ENCODE data around the gene NPY4R2. TPM values are rescaled to one million over a fixed set of nuclear protein-coding genes. Genes with fewer than 3 reads are reported as not detected.
"Not testable (repeated sequence)": the region's sequence is repeated elsewhere in the genome, so short reads cannot be mapped to it uniquely, and the experiment has no call there.

The NPY4R2 gene
- total and polyA plus RNA-seq, 2 donors (not counting 3 experiments of a cell fraction or from before 2014, with no cell fraction given), result not detected

DNA sequence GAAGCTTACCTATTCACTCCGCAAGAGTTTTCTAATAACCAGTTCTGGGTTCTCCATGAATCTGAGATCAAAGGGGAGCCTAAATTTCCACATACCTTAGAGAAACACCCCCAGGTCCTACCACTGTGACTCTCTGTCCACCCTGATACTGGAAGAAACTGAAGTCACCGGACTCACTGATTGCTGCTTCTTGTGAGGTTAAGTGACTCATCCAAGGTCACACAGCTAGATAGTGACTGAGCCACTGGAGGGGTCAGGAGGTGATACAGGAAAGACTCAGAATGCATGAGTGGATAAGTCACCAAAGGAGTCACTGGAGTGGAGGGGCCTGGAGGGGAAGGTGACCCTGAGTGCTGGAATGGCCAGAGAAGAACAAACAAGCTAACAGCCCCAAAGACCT is 9.8 kb downstream of the NPY4R2 start:
- intact Hi-C loops (cut with micrococcal nuclease); H2AFZ ChIP-seq (ENCODE audit: low read depth, low read length); H3K4me3 ChIP-seq (replicated peaks in 1 of 3; ENCODE audit: insufficient read depth in 1 of 3, low read depth in 1 of 3, low read length in 3 of 3); BruUV-seq (replicated peaks); POLR2A ChIA-PET; FAIRE-seq; H3K27ac ChIP-seq (ENCODE audit: insufficient read depth, low read depth, low read length); dilution Hi-C loops (cut with MboI; ENCODE audit: extremely low pct_ligation_motif_present, low sequenced_read_pairs); H3K36me3 ChIP-seq (ENCODE audit: control insufficient read depth in 2 of 2, extremely low read depth in 1 of 2, insufficient read depth in 2 of 2, low read length in 2 of 2); CTCF ChIA-PET; DNase-seq (ENCODE audit: low read depth, low spot score); H3K9me3 ChIP-seq (replicated peaks; ENCODE audit: control insufficient read depth, insufficient read depth, low read length); H3K4me2 ChIP-seq (ENCODE audit: insufficient read depth, low read length); H3K79me2 ChIP-seq (ENCODE audit: control insufficient read depth, insufficient read depth, low read length); H4K20me1 ChIP-seq (replicated peaks; ENCODE audit: control insufficient read depth, extremely low read depth, insufficient read depth, low read length); H3K4me1 ChIP-seq (ENCODE audit: control insufficient read depth, extremely low read depth, insufficient read depth, low read length); H3K9me1 ChIP-seq (replicated peaks; ENCODE audit: control insufficient read depth, extremely low read depth, insufficient read depth, low read length); H3K27me3 ChIP-seq (ENCODE audit: control insufficient read depth in 2 of 2, insufficient read depth in 2 of 2, low read length in 2 of 2); H3K9ac ChIP-seq (replicated peaks; ENCODE audit: extremely low read depth, insufficient read depth, low read length): not testable (repeated sequence)

DNA sequence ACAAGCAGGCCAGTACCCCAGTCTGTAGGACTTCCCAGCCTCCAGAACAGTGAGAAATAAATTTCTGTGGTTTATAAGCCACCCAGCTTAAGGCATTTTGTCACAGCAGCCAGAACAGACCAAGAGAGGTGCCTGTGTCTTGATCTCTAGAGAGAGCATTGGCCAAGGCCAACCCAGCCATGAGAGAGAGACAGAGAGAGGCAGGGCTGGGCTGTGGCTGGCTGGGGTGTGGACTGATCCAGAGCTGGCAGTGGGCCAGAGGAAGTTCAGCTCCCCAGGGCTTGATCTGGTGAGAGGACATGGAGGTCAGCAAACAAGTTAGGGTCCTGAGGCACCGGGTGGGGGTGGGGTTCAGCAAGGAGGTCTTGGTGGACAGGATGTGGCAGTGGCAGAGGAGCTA is 14.4 kb downstream of the NPY4R2 start:
- H3K4me1 ChIP-seq (ENCODE audit: control insufficient read depth, extremely low read depth, insufficient read depth, low read length); H3K27ac ChIP-seq (ENCODE audit: insufficient read depth, low read depth, low read length); POLR2A ChIA-PET; H3K4me2 ChIP-seq (ENCODE audit: insufficient read depth, low read length); DNase-seq (ENCODE audit: low read depth, low spot score); H3K9me3 ChIP-seq (replicated peaks; ENCODE audit: control insufficient read depth, insufficient read depth, low read length); BruUV-seq (replicated peaks); FAIRE-seq; dilution Hi-C loops (cut with MboI; ENCODE audit: extremely low pct_ligation_motif_present, low sequenced_read_pairs); H3K27me3 ChIP-seq (ENCODE audit: control insufficient read depth in 2 of 2, insufficient read depth in 2 of 2, low read length in 2 of 2); H3K36me3 ChIP-seq (ENCODE audit: control insufficient read depth in 2 of 2, extremely low read depth in 1 of 2, insufficient read depth in 2 of 2, low read length in 2 of 2); H3K9ac ChIP-seq (replicated peaks; ENCODE audit: extremely low read depth, insufficient read depth, low read length); intact Hi-C loops (cut with micrococcal nuclease); H3K4me3 ChIP-seq (replicated peaks in 1 of 3; ENCODE audit: insufficient read depth in 1 of 3, low read depth in 1 of 3, low read length in 3 of 3); H3K79me2 ChIP-seq (ENCODE audit: control insufficient read depth, insufficient read depth, low read length); CTCF ChIA-PET; H3K9me1 ChIP-seq (replicated peaks; ENCODE audit: control insufficient read depth, extremely low read depth, insufficient read depth, low read length); H2AFZ ChIP-seq (ENCODE audit: low read depth, low read length); H4K20me1 ChIP-seq (replicated peaks; ENCODE audit: control insufficient read depth, extremely low read depth, insufficient read depth, low read length): not testable (repeated sequence)

DNA sequence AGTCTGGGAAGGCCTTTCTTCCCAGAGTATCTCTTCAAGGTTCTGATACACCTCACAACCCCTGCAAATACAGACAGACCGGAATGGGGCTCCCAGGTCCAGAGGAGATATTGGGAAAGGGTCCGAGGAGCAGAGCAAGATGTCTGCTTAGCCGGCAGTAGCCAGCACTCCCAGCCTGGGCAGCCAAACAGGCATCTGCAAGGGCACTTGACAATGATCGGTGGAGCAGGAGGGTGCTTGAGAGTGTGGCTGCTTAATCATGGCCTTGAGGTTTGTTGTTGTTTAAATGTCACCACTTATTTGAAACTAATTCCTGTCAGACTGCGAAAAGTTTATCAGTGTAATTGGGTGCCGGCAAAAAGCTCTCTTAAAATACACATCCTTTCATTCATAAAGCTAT is 15.0 kb downstream of the NPY4R2 start:
- H3K27ac ChIP-seq (ENCODE audit: insufficient read depth, low read depth, low read length); H3K9me1 ChIP-seq (replicated peaks; ENCODE audit: control insufficient read depth, extremely low read depth, insufficient read depth, low read length); H3K79me2 ChIP-seq (ENCODE audit: control insufficient read depth, insufficient read depth, low read length); dilution Hi-C loops (cut with MboI; ENCODE audit: extremely low pct_ligation_motif_present, low sequenced_read_pairs); CTCF ChIA-PET; H3K4me3 ChIP-seq (replicated peaks in 1 of 3; ENCODE audit: insufficient read depth in 1 of 3, low read depth in 1 of 3, low read length in 3 of 3); H3K9me3 ChIP-seq (replicated peaks; ENCODE audit: control insufficient read depth, insufficient read depth, low read length); BruUV-seq (replicated peaks); H3K4me1 ChIP-seq (ENCODE audit: control insufficient read depth, extremely low read depth, insufficient read depth, low read length); DNase-seq (ENCODE audit: low read depth, low spot score); H2AFZ ChIP-seq (ENCODE audit: low read depth, low read length); POLR2A ChIA-PET; H3K9ac ChIP-seq (replicated peaks; ENCODE audit: extremely low read depth, insufficient read depth, low read length); H3K27me3 ChIP-seq (ENCODE audit: control insufficient read depth in 2 of 2, insufficient read depth in 2 of 2, low read length in 2 of 2); H4K20me1 ChIP-seq (replicated peaks; ENCODE audit: control insufficient read depth, extremely low read depth, insufficient read depth, low read length); intact Hi-C loops (cut with micrococcal nuclease); H3K36me3 ChIP-seq (ENCODE audit: control insufficient read depth in 2 of 2, extremely low read depth in 1 of 2, insufficient read depth in 2 of 2, low read length in 2 of 2); H3K4me2 ChIP-seq (ENCODE audit: insufficient read depth, low read length); FAIRE-seq: not testable (repeated sequence)

DNA sequence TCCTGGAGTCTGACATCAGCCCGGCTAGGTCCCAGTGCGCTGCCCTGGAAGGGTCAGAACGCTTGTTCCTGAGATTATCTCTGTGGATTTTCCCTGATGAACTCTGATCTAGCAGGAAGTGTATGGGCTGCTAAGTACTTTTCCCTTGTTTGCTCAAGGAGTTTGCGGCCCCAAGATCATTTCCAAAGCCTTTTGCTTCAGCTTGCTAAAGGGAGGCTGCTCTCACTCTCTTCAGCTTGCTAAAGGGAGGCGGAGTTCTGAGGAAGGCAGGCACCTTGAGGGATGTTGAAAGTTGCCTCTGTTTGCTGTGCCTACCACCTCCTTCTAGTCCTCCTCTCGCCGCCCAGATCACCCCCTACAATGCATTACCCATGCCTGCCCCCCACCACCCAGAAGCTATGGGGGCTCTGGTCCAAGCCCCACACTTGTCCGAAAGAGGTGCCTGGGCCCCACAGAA is 18.3 kb downstream of the NPY4R2 start:
- intact Hi-C loops (cut with micrococcal nuclease); H3K9me1 ChIP-seq (replicated peaks; ENCODE audit: control insufficient read depth, extremely low read depth, insufficient read depth, low read length); H3K4me3 ChIP-seq (replicated peaks in 1 of 3; ENCODE audit: insufficient read depth in 1 of 3, low read depth in 1 of 3, low read length in 3 of 3); H3K27me3 ChIP-seq (ENCODE audit: control insufficient read depth in 2 of 2, insufficient read depth in 2 of 2, low read length in 2 of 2); dilution Hi-C loops (cut with MboI; ENCODE audit: extremely low pct_ligation_motif_present, low sequenced_read_pairs); POLR2A ChIA-PET; H3K79me2 ChIP-seq (ENCODE audit: control insufficient read depth, insufficient read depth, low read length); BruUV-seq (replicated peaks); CTCF ChIA-PET; H3K27ac ChIP-seq (ENCODE audit: insufficient read depth, low read depth, low read length); H4K20me1 ChIP-seq (replicated peaks; ENCODE audit: control insufficient read depth, extremely low read depth, insufficient read depth, low read length); H3K9me3 ChIP-seq (replicated peaks; ENCODE audit: control insufficient read depth, insufficient read depth, low read length); H3K9ac ChIP-seq (replicated peaks; ENCODE audit: extremely low read depth, insufficient read depth, low read length); H3K4me2 ChIP-seq (ENCODE audit: insufficient read depth, low read length); H2AFZ ChIP-seq (ENCODE audit: low read depth, low read length); FAIRE-seq; H3K36me3 ChIP-seq (ENCODE audit: control insufficient read depth in 2 of 2, extremely low read depth in 1 of 2, insufficient read depth in 2 of 2, low read length in 2 of 2); DNase-seq (ENCODE audit: low read depth, low spot score); H3K4me1 ChIP-seq (ENCODE audit: control insufficient read depth, extremely low read depth, insufficient read depth, low read length): not testable (repeated sequence)

Measured in endothelial cell of umbilical vein (primary cell).